SK-N-SH (cell line): ENCODE data around the gene THSD4. TPM values are rescaled to one million over a fixed set of nuclear protein-coding genes. Genes with fewer than 3 reads are reported as not detected.

Source experiments
- CTCF ChIA-PET: fragments of 300-600, 350-600 bp; formaldehyde crosslinking; extraction: SDS; loops from one replicate; lab custom pipeline; 2021; lab: Yijun Ruan, JAX
- POLR2A ChIA-PET: fragments of 350-600 bp; sonication (Branson Sonifier 250); formaldehyde crosslinking; extraction: SDS; loops from one replicate; lab custom pipeline; 2020; ENCODE audit warnings: antibody characterized with exemption, inconsistent platforms; lab: Yijun Ruan, JAX
- DNase-seq: peaks from one replicate; pipeline ENCODE4 v3.0.0; 2012
- H2AFZ ChIP-seq: fragments of 200-600 bp; sonication (generic); 2 replicates; pipeline ENCODE4 v1.8.1; 2016; ENCODE audit warnings: antibody characterized with exemption, mild to moderate bottlenecking, low read depth
- H3F3A ChIP-seq: fragments of 200-600 bp; sonication (generic); replicated peaks from 2 replicates; pipeline ENCODE3; 2016; ENCODE audit warnings: antibody characterized with exemption, mild to moderate bottlenecking; ENCODE audit not compliant: insufficient read depth
- H3K27ac ChIP-seq, 2 experiments: fragments of 200-500 bp in 1 of 2; fragments of 200-600 bp in 1 of 2; sonication (Bioruptor generic) in 1 of 2; sonication (generic), shearing (Covaris generic) in 1 of 2; 2 replicates each; pipeline versions ENCODE4 v1.5.1 to v1.6.1; 2014 to 2016; ENCODE audit warnings: low read depth in 2 of 2, inconsistent platforms in 1 of 2, low read length in 1 of 2, mild to moderate bottlenecking in 1 of 2, mixed read lengths in 1 of 2
- H3K27me3 ChIP-seq: fragments of 200-600 bp; sonication (generic), shearing (Covaris generic); 2 replicates; pipeline ENCODE4 v1.6.1; 2016; ENCODE audit warnings: mixed run types; ENCODE audit not compliant: insufficient read depth
- H3K36me3 ChIP-seq, 2 experiments: fragments of 200-500 bp in 1 of 2; fragments of 200-600 bp in 1 of 2; sonication (Bioruptor generic) in 1 of 2; sonication (generic) in 1 of 2; replicated peaks in 1 of 2; 2 replicates each; pipeline versions ENCODE3 to v1.5.1; 2014 to 2016; ENCODE audit warnings: low read length in 1 of 2, mild to moderate bottlenecking in 1 of 2; ENCODE audit not compliant: insufficient read depth in 2 of 2, control insufficient read depth in 1 of 2
- H3K4me1 ChIP-seq, 2 experiments: fragments of 200-500 bp in 1 of 2; fragments of 200-600 bp in 1 of 2; sonication (Bioruptor generic) in 1 of 2; sonication (generic), shearing (Covaris generic) in 1 of 2; 2 replicates each; pipeline versions ENCODE4 v1.5.1 to v1.6.1; 2014 to 2016; ENCODE audit warnings: low read depth in 1 of 2, low read length in 1 of 2, mixed run types in 1 of 2; ENCODE audit not compliant: insufficient read depth in 2 of 2, control insufficient read depth in 1 of 2
- H3K4me2 ChIP-seq: fragments of 200-600 bp; sonication (generic), shearing (Covaris generic); 2 replicates; pipeline ENCODE4 v1.6.1; 2017; ENCODE audit warnings: mixed run types
- H3K4me3 ChIP-seq, 2 experiments: fragments of 200-500 bp in 1 of 2; fragments of 200-600 bp in 1 of 2; sonication (Bioruptor generic) in 1 of 2; sonication (generic), shearing (Covaris generic) in 1 of 2; 2 replicates each; pipeline versions ENCODE4 v1.5.1 to v1.8.1; 2014 to 2016; ENCODE audit warnings: low read depth in 2 of 2, inconsistent platforms in 1 of 2, low read length in 1 of 2, mild to moderate bottlenecking in 1 of 2, mixed read lengths in 1 of 2, moderate library complexity in 1 of 2
- H3K79me2 ChIP-seq: fragments of 200-600 bp; sonication (generic); 2 replicates; pipeline ENCODE4 v1.8.1; 2017; ENCODE audit warnings: mild to moderate bottlenecking; ENCODE audit not compliant: insufficient read depth
- H3K9ac ChIP-seq: fragments of 200-600 bp; sonication (generic); 2 replicates; pipeline ENCODE4 v1.6.1; 2017; ENCODE audit warnings: mixed run types
- H3K9me2 ChIP-seq: fragments of 200-600 bp; sonication (generic); 2 replicates; pipeline ENCODE4 v1.6.1; 2017; ENCODE audit warnings: mixed run types
- H3K9me3 ChIP-seq: fragments of 200-600 bp; sonication (generic); 2 replicates; pipeline ENCODE4 v1.6.1; 2017; ENCODE audit warnings: mixed run types, mild to moderate bottlenecking, moderate library complexity
- H4K20me1 ChIP-seq: fragments of 200-600 bp; sonication (generic); 2 replicates; pipeline ENCODE4 v1.6.1; 2017; ENCODE audit warnings: mild to moderate bottlenecking, mixed run types; ENCODE audit not compliant: insufficient read depth
- CTCF ChIP-seq: fragments of 200-600 bp; sonication (generic); IDR thresholded peaks from 2 replicates; pipeline ENCODE4 v1.6.1; 2017; ENCODE audit warnings: antibody characterized with exemption, mild to moderate bottlenecking, moderate library complexity
- EP300 ChIP-seq, 2 experiments: IDR thresholded peaks; 2 replicates each; pipeline versions ENCODE4 v1.4.0 to v1.6.1; 2012; ENCODE audit warnings: borderline replicate concordance in 1 of 2, low read depth in 1 of 2, low read length in 1 of 2
- FOSL2 ChIP-seq: IDR thresholded peaks from 2 replicates; pipeline ENCODE4 v1.4.0; 2012; ENCODE audit warnings: low read depth, mild to moderate bottlenecking, moderate library complexity, borderline replicate concordance
- FOXJ3 ChIP-seq: sonication (generic); formaldehyde crosslinking; IDR thresholded peaks from 2 replicates; pipeline ENCODE4 v1.5.1; 2020; ENCODE audit warnings: mild to moderate bottlenecking, missing genetic modification reagents
- FOXM1 ChIP-seq: IDR thresholded peaks from 2 replicates; pipeline ENCODE4 v1.4.0; 2012; ENCODE audit warnings: low read depth, mild to moderate bottlenecking
- JUND ChIP-seq: IDR thresholded peaks from 2 replicates; pipeline ENCODE4 v1.4.0; 2012
- MEF2A ChIP-seq: IDR thresholded peaks from 2 replicates; pipeline ENCODE4 v1.4.0; 2012; ENCODE audit warnings: low read depth, borderline replicate concordance
- NFIC ChIP-seq: IDR thresholded peaks from 2 replicates; pipeline ENCODE4 v1.4.0; 2012; ENCODE audit warnings: borderline replicate concordance
- POLR2AphosphoS5 ChIP-seq: IDR thresholded peaks from 2 replicates; pipeline ENCODE4 v1.6.1; 2012; ENCODE audit warnings: low read depth, low read length
- RCOR1 ChIP-seq: fragments of 150-350 bp; IDR thresholded peaks from 2 replicates; pipeline ENCODE4 v1.6.1; 2017; ENCODE audit warnings: antibody characterized with exemption, low read length
- RFX5 ChIP-seq: IDR thresholded peaks from 2 replicates; pipeline ENCODE4 v1.6.1; 2012; ENCODE audit warnings: mild to moderate bottlenecking, improper control_type of control experiment, low read length
- RXRA ChIP-seq: IDR thresholded peaks from 2 replicates; pipeline ENCODE4 v1.4.0; 2012; ENCODE audit warnings: low read depth, mild to moderate bottlenecking, borderline replicate concordance
- SIN3A ChIP-seq: IDR thresholded peaks from 2 replicates; pipeline ENCODE4 v1.6.1; 2012; ENCODE audit warnings: low read depth, mild to moderate bottlenecking, low read length, moderate library complexity, borderline replicate concordance
- SMC3 ChIP-seq: IDR thresholded peaks from 2 replicates; pipeline ENCODE4 v1.6.1; 2012; ENCODE audit warnings: low read depth, low read length, improper control_type of control experiment
- USF2 ChIP-seq: fragments of 150-350 bp; IDR thresholded peaks from 2 replicates; pipeline ENCODE4 v1.6.1; 2017; ENCODE audit warnings: antibody characterized with exemption, low read length, low read depth, borderline replicate concordance
- YY1 ChIP-seq: IDR thresholded peaks from 2 replicates; pipeline ENCODE4 v1.4.0; 2012; ENCODE audit warnings: low read depth, mild to moderate bottlenecking
- WGBS: methylation state at CpG from one replicate; pipeline ENCODE4 v1.1.6; 2017; ENCODE audit warnings: low lambda C conversion rate; 5-methylcytosine and 5-hydroxymethylcytosine counted together
- polyA plus RNA-seq, 3 experiments: library from polyadenylated mRNA; depleted of rRNA; stranded (reverse); fragments of >200 nt; gene quantifications; 2 replicates each; pipeline ENCODE4 v1.2.3, GENCODE V29; 2012

The THSD4 gene
- polyA plus RNA-seq, 1 of the 3 experiments (the other 2 are of a cell fraction) = 79.1 TPM

GRCh38 chr15:71272932-71273331 lies 157.7 kb downstream of the THSD4 start (continued):
- TF ChIP-seq USF2 (no peak), RXRA (no peak), MEF2A (no peak)

- TF ChIP-seq YY1 (no peak), JUND (no peak), NFIC (no peak)
- TF ChIP-seq, all 33 proteins: peak for 0
- no peaks in the 10 kb centered on the region for H3K9me2 ChIP-seq
- no peak overlapping the region for H2AFZ ChIP-seq
- no peak overlapping the region for H3K4me3 ChIP-seq
- H3K9ac ChIP-seq = no peak overlapping the region
- peak overlapping the region; percentile 60 to 71; a peak in 2 of 4 replicates for H3K27ac ChIP-seq
- peaks cover 38% of the 10 kb centered on the region for H3F3A ChIP-seq
- POLR2A ChIA-PET = no interaction called here
- H3K9me3 ChIP-seq = no peaks in the 10 kb centered on the region
- DNase-seq = no peak
- H3K27me3 ChIP-seq = no peaks in the 10 kb centered on the region
- H3K36me3 ChIP-seq = no peaks in the 10 kb centered on the region
- peaks cover 12% of the 10 kb centered on the region; the same call in 1 of the 2 replicates for H3K79me2 ChIP-seq
- H4K20me1 ChIP-seq = no peaks in the 10 kb centered on the region
- CTCF ChIA-PET = interaction anchor here (0.7 to 1.1 kb wide), 3 partner anchors 11 to 158 kb away, joined by 3 to 4 read pairs (median 3); partner anchors contain the start of gene THSD4
- H3K4me2 ChIP-seq = no peak overlapping the region
- WGBS = 93% methylated on average over 3 of the region's 3 CpGs
- peaks cover 4 to 45% of the 10 kb centered on the region in 2 experiments; a peak in 3 of 4 replicates for H3K4me1 ChIP-seq
Observed at GRCh38 chr15:71273731-71274447, 158.6 kb downstream of the THSD4 start.

- DNase-seq = no peak
- WGBS = 100% methylated on average over 1 of the region's 1 CpG
- TF ChIP-seq RCOR1 (no peak), FOXJ3 (CRISPR knock-in tag) (no peak), RXRA (no peak), CTCF (no peak), POLR2AphosphoS5 (no peak), RFX5 (no peak), MEF2A (no peak), EP300 (IDR thresholded peaks at IDR 0.05; ENCODE audit: borderline replicate concordance in 1 of 2, low read depth in 1 of 2, low read length in 1 of 2) (no peak), FOSL2 (no peak), USF2 (no peak), SMC3 (no peak), SIN3A (no peak), FOXM1 (no peak)
- H3K9me2 ChIP-seq = no peaks in the 10 kb centered on the region
- no peaks in the 10 kb centered on the region for H3K27me3 ChIP-seq
- H3F3A ChIP-seq = peaks cover 44% of the 10 kb centered on the region
- peaks cover 8 to 50% of the 10 kb centered on the region in 2 experiments; a peak in 3 of 4 replicates for H3K4me1 ChIP-seq
- CTCF ChIA-PET = interaction anchor here (1.0 to 1.1 kb wide), 2 partner anchors 14 to 159 kb away, joined by 3 to 4 read pairs; partner anchors contain the start of gene THSD4
- H3K79me2 ChIP-seq = peaks cover 12% of the 10 kb centered on the region; the same call in 1 of the 2 replicates
- POLR2A ChIA-PET = no interaction called here
- peak overlapping the region in 1 of 2 experiments; percentile 71; a peak in 1 of 4 replicates for H3K27ac ChIP-seq
- H2AFZ ChIP-seq = no peak overlapping the region
- no peak overlapping the region for H3K4me3 ChIP-seq
- H3K36me3 ChIP-seq = no peaks in the 10 kb centered on the region
- peak overlapping the region; percentile 25; the same call in 1 of the 2 replicates for H3K4me2 ChIP-seq
- H4K20me1 ChIP-seq = no peaks in the 10 kb centered on the region
- no peaks in the 10 kb centered on the region for H3K9me3 ChIP-seq
- no peak overlapping the region for H3K9ac ChIP-seq
Observed at GRCh38 chr15:71274448-71274798, 159.2 kb downstream of the THSD4 start.
